Liver (tissue), 9 donors: ENCODE results near the gene M1AP. TPM values are rescaled to one million over a fixed set of nuclear protein-coding genes. Genes with fewer than 3 reads are reported as not detected.

Experiments
- DNase-seq: peaks from one replicate; pipeline ENCODE4 v3.0.0-alpha.2; 2017; ENCODE audit warnings: low spot score
- H3K27ac ChIP-seq, 2 donors: one replicate each; pipeline ENCODE4 v1.7.0; 2013; ENCODE audit warnings: inconsistent platforms in 2 of 2, low read length in 2 of 2, control low read depth in 1 of 2, low read depth in 1 of 2, mild to moderate bottlenecking in 1 of 2
- H3K27me3 ChIP-seq, 4 donors: one replicate each; pipeline versions ENCODE4 v1.6.1 to v1.7.0; 2013; ENCODE audit warnings: low read length in 3 of 4, inconsistent platforms in 1 of 4, mild to moderate bottlenecking in 1 of 4, moderate library complexity in 1 of 4; ENCODE audit not compliant: control insufficient read depth in 4 of 4, insufficient read depth in 4 of 4
- H3K36me3 ChIP-seq, 4 donors: one replicate each; pipeline versions ENCODE4 v1.6.1 to v1.7.0; 2013; ENCODE audit warnings: low read length in 3 of 4, mild to moderate bottlenecking in 3 of 4, low read depth in 1 of 4, moderate library complexity in 1 of 4; ENCODE audit not compliant: control insufficient read depth in 4 of 4, insufficient read depth in 3 of 4
- H3K4me1 ChIP-seq, 4 donors: one replicate each; pipeline versions ENCODE4 v1.6.1 to v1.7.0; 2013; ENCODE audit warnings: low read length in 3 of 4, mild to moderate bottlenecking in 3 of 4, moderate library complexity in 1 of 4; ENCODE audit not compliant: control insufficient read depth in 4 of 4, insufficient read depth in 4 of 4
- H3K4me3 ChIP-seq, 3 donors: one replicate each; pipeline versions ENCODE4 v1.6.1 to v1.7.0; 2013; ENCODE audit warnings: low read length in 3 of 3, control low read depth in 1 of 3, low read depth in 1 of 3, mild to moderate bottlenecking in 1 of 3
- H3K9ac ChIP-seq, 2 donors: one replicate each; pipeline ENCODE4 v1.7.0; 2013; ENCODE audit warnings: low read length in 2 of 2, mild to moderate bottlenecking in 2 of 2, moderate library complexity in 2 of 2, control low read depth in 1 of 2, low read depth in 1 of 2
- H3K9me3 ChIP-seq, 4 donors: one replicate each; pipeline versions ENCODE4 v1.6.1 to v1.7.0; 2013; ENCODE audit warnings: low read length in 3 of 4; ENCODE audit not compliant: control insufficient read depth in 4 of 4
- ATF3 ChIP-seq: IDR thresholded peaks from 2 replicates; pipeline ENCODE4 v1.6.1; 2016; ENCODE audit warnings: antibody characterized with exemption
- CTCF ChIP-seq: fragments of 150-350 bp; IDR thresholded peaks from 2 replicates; pipeline ENCODE4 v1.5.1; 2017; ENCODE audit warnings: improper control_type of control experiment, low read depth, low read length; ENCODE audit not compliant: missing input control
- EGR1 ChIP-seq, 2 donors: IDR thresholded peaks; 2 replicates each; pipeline ENCODE4 v1.6.1; 2016 to 2018; ENCODE audit warnings: antibody characterized with exemption in 2 of 2, low read depth in 2 of 2
- FOXA1 ChIP-seq: IDR thresholded peaks from 2 replicates; pipeline ENCODE4 v1.6.1; 2016; ENCODE audit warnings: antibody characterized with exemption
- FOXA2 ChIP-seq: IDR thresholded peaks from 2 replicates; pipeline ENCODE4 v1.6.1; 2016; ENCODE audit warnings: antibody characterized with exemption
- GABPA ChIP-seq, 2 donors: IDR thresholded peaks in 1 of 2; conservative IDR thresholded peaks in 1 of 2; 2 replicates each; pipeline ENCODE4 v1.6.1; 2016; ENCODE audit warnings: antibody characterized with exemption in 2 of 2, mild to moderate bottlenecking in 1 of 2, moderate library complexity in 1 of 2
- HNF4A ChIP-seq, 2 donors: conservative IDR thresholded peaks; 2 replicates each; pipeline ENCODE4 v1.6.1; 2016; ENCODE audit warnings: antibody characterized with exemption in 2 of 2, mild to moderate bottlenecking in 2 of 2
- JUND ChIP-seq, 2 donors: IDR thresholded peaks; 2 replicates each; pipeline ENCODE4 v1.6.1; 2016; ENCODE audit warnings: antibody characterized with exemption in 2 of 2
- MAX ChIP-seq: IDR thresholded peaks from 2 replicates; pipeline ENCODE4 v1.6.1; 2016; ENCODE audit warnings: antibody characterized with exemption
- NR2F2 ChIP-seq: IDR thresholded peaks from 2 replicates; pipeline ENCODE4 v1.6.1; 2016; ENCODE audit warnings: antibody characterized with exemption
- RAD21 ChIP-seq, 2 donors: IDR thresholded peaks; 2 replicates each; pipeline ENCODE4 v1.6.1; 2016; ENCODE audit warnings: antibody characterized with exemption in 2 of 2, mild to moderate bottlenecking in 2 of 2
- REST ChIP-seq: IDR thresholded peaks from 2 replicates; pipeline ENCODE4 v1.6.1; 2016; ENCODE audit warnings: antibody characterized with exemption, mild to moderate bottlenecking
- RXRA ChIP-seq, 2 donors: IDR thresholded peaks; 2 replicates each; pipeline ENCODE4 v1.6.1; 2017 to 2018; ENCODE audit warnings: antibody characterized with exemption in 2 of 2, mild to moderate bottlenecking in 1 of 2
- SP1 ChIP-seq: IDR thresholded peaks from 2 replicates; pipeline ENCODE4 v1.6.1; 2018; ENCODE audit warnings: antibody characterized with exemption, mild to moderate bottlenecking
- TAF1 ChIP-seq: conservative IDR thresholded peaks from 2 replicates; pipeline ENCODE4 v1.6.1; 2016; ENCODE audit warnings: antibody characterized with exemption, mild to moderate bottlenecking
- YY1 ChIP-seq: IDR thresholded peaks from 2 replicates; pipeline ENCODE4 v1.6.1; 2016; ENCODE audit warnings: antibody characterized with exemption, mild to moderate bottlenecking
- ZBTB33 ChIP-seq: IDR thresholded peaks from 2 replicates; pipeline ENCODE4 v1.6.1; 2016; ENCODE audit warnings: antibody characterized with exemption
- WGBS: extraction: QIAGEN DNeasy Blood & Tissue Kit; methylation state at CpG from one replicate; pipeline ENCODE4 v1.1.7; 2013; 5-methylcytosine and 5-hydroxymethylcytosine counted together
- polyA plus RNA-seq, 2 donors: library from polyadenylated mRNA; stranded (reverse) in 1 of 2; unstranded in 1 of 2; fragments of 200-250 nt in 1 of 2; fragments of >200 nt in 1 of 2; fragmentation: Nextera tagmentation in 1 of 2; extraction: Ambion mirVana in 1 of 2; gene quantifications; one replicate each; pipeline versions ENCODE4 v1.2.1 to v1.2.3, GENCODE V29; 2013 to 2015
- total RNA-seq, 2 donors: library from RNA; depleted of rRNA; stranded (reverse); fragments of >200 nt; gene quantifications; one replicate each; pipeline ENCODE4 v1.2.3, GENCODE V29; 2014
- donor health status: healthy.
- donor health status: healthy.
- donor health status: healthy.
- donor health status: healthy.
- donor health status: healthy.

Gene M1AP
- total and polyA plus RNA-seq, 4 donors = under 0.01 to 0.38 (median 0.08) TPM

- DNase-seq = no peak
Observed at GRCh38 chr2:74524955-74525716, 123.0 kb downstream of the M1AP start.

More at GRCh38 chr2:74524955-74525716, 123.0 kb downstream of the M1AP start:
- Histone ChIP-seq H3K27ac (no peak overlapping the region), H3K27me3 (peaks cover 0 to 1% (median 0%) of the 10 kb centered on the region in 4 donors), H3K36me3 (peaks cover 9 to 20% (median 17%) of the 10 kb centered on the region in 4 donors), H3K9me3 (no peaks in the 10 kb centered on the region), H3K4me3 (no peak overlapping the region), H3K9ac (no peak overlapping the region), H3K4me1 (peaks cover 6 to 16% (median 11%) of the 10 kb centered on the region in 4 donors)
- TF ChIP-seq REST = no peak
- no peak for TF ChIP-seq NR2F2
- TF ChIP-seq CTCF = no peak
- no peak for TF ChIP-seq SP1
- no peak for TF ChIP-seq GABPA (IDR thresholded peaks at IDR 0.05 in 1 of 2, conservative IDR thresholded peaks at IDR 0.05 in 1 of 2)
- TF ChIP-seq ATF3 = no peak
- TF ChIP-seq HNF4A (conservative IDR thresholded peaks at IDR 0.05) = no peak
- no peak for TF ChIP-seq JUND (IDR thresholded peaks at IDR 0.05)
- TF ChIP-seq RAD21 (IDR thresholded peaks at IDR 0.05) = no peak
- no peak for TF ChIP-seq TAF1
- no peak for TF ChIP-seq ZBTB33
- no peak for TF ChIP-seq RXRA (IDR thresholded peaks at IDR 0.05)
- TF ChIP-seq FOXA2 = no peak
- no peak for TF ChIP-seq YY1
- no peak for TF ChIP-seq EGR1 (IDR thresholded peaks at IDR 0.05; ENCODE audit: low read depth in 2 of 2)
- no peak for TF ChIP-seq FOXA1
- no peak for TF ChIP-seq MAX
- WGBS = 95% methylated on average over 10 of the region's 10 CpGs
